Ammon's horn (tissue), 1 donor: ENCODE results near the gene STARD5.
"Not testable (repeated sequence)": the region's sequence is repeated elsewhere in the genome, so short reads cannot be mapped to it uniquely, and the experiment has no call there.

Experiments used
- DNase-seq: peaks from one replicate; pipeline ENCODE4 v3.0.0-alpha.2; 2016; ENCODE audit warnings: low spot score

Gene STARD5

GRCh38 chr15:81323944-81324881 is at the start of gene STARD5:
Gene STARD5 (minus strand): TSS chr15:81324141. CDS start chr15:81324099, 42 bp downstream.
- peak; percentile 98 for DNase-seq

DNA sequence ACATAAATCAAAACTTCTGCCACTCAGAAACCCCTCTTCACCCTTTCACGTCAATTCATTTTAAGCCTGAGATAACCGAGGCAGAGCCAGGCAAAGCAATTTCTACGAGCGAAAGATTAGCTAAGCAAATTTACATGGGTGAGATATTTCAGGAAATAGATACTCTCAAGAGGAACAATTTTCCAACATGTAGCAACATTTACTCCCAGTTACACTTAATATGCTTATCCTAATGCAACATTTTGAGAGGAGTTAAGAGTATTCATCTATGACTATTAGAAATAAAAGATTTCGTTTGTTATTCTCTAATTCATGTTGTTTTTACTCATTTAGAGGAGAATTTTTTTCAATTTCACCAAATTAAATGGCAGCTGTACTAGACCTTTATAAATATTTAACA is 49.2 kb upstream of the STARD5 start:
- no peak for DNase-seq

DNA sequence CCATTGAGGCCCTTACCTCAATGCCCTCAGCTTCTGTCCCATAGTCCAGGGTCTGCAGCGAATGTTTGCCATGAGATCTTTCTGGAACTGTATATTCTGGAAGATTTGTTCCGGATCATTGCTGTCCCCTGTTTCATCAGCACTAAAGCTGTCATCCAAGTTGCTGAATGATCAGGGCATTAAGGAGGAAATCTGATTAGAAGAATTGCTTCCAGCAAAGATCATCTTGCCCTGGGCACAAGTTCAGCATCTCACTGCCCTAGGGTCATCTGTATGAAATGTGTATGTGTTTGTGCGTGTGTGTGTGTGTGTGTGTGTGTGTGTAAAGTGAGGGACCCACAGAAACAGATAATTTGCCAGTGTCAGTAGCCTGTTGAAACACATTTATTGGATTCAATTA is 48.6 kb upstream of the STARD5 start:
- DNase-seq: no peak

GRCh38 chr15:81363718-81364500 is 40.0 kb upstream of the STARD5 start:
- DNase-seq: no peak

DNA sequence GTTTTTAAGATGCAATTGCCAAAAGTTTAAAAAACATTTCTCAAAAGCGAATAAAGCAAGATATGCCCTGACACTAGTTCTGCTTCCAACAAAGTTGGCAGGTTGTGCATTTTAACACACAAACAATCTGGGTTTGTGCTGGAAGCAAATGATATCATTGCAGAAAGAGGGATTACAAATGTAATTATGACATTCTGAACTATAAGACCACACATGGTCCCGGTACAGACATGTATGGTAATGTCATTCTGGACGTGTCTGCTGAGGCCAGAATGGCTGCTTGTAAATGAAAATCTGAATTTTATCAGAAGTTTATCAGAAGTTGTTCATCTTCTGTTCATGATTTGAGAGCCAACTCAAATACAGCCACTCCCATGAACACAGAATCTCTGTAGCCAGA is 39.3 kb upstream of the STARD5 start:
- no peak for DNase-seq

DNA sequence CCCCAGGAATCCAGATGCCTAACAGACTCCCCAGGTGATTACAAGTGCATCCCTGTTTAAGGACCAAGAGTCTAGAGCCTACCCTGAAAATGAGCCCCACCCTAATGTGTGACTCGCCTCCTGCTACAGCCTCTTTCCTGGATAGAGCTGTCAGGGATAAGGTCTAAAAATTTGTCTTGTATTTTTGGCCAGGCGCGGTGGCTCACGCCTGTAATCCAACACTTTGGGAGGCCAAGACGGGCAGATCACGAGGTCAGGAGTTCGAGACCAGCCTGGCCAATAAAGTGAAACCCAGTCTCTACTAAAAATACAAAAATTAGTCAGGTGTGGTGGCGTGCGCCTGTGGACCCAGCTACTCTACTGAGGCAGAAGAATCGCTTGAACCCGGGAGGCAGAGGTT is 38.8 kb upstream of the STARD5 start:
- no peak for DNase-seq

DNA sequence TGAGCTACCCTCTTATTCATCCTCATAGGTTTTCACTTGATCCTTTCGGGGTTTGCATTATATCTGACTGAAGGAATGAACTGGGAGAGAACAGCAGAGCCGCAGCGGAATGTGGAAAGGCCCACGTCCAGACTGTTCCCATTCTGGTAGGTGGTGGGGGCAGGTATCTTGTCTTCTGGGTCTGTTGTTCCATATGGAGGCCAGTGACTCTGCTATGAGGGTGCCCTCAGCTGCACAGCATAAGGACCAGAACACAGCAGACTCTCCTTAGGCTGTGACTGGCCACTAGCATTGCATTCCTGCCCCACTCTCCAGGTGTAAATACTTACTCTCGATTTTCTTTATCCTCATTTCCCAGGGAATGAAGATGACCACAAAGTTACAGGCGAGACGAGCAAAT is 38.0 kb upstream of the STARD5 start:
- no peak for DNase-seq

DNA sequence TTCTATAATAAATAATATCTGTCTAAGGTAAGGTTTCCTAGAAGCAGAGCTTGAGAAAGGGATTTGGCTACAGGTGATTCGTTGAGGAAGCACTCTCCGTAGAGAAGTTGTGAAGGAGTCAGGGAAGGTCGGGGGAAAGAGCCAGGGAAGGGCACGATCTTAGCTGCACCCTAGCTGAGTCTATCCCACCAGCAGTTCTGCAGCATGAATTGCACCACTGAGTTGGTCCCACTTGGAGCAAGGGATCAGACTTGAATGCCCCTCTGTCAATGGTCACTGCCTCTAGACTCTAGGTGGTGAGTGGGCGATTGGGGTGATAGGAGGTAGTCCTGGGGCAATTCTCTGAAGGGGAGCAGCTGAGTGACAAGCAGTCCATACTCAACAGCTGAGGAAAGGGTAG is 36.5 kb upstream of the STARD5 start:
- DNase-seq: no peak

GRCh38 chr15:81358248-81358647 is 34.3 kb upstream of the STARD5 start:
- no peak for DNase-seq

- no peak for DNase-seq
Observed at GRCh38 chr15:81357180-81357686, 33.3 kb upstream of the STARD5 start.

DNA sequence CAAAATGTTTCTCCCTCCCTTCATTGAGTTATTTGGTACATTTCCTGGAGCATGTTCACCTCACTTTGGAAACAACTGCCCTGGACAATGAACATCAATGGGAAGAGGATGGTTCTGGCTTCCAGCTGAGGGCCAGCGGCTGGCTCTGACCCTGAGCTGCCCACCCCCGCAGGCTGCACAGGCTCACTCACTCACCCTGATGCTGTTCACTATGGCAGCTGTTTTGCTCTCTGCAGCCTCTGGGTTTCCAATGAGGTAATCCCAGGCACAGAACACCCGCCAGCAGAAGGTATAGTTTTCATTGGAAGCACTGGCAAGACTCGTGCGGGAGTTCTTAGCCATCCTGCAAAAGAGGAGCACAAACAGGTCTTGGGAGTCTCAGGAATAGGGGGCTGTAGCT is 32.3 kb upstream of the STARD5 start:
- DNase-seq: no peak

DNA sequence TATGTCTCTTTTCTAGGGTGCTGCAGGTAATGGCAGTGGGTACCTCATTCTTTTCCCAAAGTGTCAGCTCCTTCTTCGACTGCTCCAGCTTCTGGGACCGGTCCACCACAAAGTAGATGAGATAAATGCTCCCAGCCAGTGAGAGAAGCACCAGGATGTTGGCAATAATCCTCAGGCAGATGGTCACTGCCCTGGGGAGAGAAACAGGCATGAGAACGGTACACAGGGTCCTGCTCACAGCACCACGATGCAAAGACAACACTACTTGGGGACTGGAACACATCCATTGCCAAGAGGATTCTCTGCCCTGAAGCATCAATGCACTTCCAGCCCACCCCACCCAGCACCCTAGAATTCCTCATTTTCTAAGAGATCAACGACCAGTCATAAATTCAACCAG is 27.7 kb upstream of the STARD5 start:
- no peak for DNase-seq

DNA sequence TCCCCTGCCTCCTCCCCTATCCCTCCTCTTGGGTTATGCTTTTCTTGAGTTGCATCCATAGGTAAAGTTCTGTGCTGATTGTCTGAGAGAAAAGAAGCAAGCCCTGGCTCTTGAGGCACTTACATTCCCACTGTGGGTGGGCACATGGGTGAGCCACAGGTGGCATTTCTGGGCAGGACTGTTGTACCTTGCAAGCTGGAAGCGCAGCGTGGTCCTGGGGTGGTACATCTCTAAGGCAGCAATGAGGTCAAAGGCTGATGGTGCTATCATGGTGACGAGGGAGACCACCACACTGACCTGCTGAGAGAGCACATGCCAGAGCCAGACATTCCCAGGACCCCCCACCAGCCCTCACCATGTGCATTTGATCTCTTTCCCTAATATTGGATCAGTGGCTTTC is 25.3 kb upstream of the STARD5 start:
- no peak for DNase-seq

GRCh38 chr15:81348691-81349090 is 24.8 kb upstream of the STARD5 start:
- DNase-seq: not testable (repeated sequence)

DNA sequence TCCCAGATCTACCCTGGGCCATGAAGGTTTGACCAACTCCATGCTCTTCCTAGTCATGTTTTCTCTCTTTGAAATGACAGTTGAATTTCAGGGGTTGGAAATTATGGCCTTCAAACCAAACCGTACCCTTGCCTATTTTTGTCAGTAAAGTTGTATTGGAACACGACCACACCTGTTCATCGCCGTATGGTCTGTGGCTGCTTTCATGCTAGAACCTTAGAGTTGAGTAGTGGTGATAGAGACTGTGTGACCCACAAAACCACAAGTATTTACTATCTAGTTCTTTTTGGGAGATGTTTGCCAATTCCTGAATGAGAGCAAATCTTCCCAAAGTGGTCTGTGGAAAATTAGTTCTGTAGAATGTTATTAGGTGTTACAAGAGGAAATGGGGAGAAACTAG is 24.0 kb upstream of the STARD5 start:
- no peak for DNase-seq

DNA sequence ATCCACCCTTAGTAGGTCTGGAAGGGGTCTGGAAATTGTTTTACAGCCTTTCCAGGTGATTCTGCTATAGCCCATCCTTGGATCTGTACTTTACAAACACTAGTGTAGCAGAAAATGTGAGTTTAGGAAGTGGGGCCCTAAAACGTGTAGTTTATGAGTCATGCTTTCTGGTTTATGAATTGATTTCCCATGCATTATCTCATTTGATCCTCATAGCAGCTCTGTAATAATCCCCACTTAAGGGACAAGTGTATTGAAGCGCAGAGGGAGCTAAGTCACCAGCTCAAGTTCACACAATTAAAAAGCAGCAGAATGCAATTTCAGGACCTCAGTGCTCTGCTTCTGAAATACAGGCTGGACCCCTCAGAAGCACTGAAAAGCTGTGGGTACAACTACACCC is 22.7 kb upstream of the STARD5 start:
- DNase-seq: no peak

DNA sequence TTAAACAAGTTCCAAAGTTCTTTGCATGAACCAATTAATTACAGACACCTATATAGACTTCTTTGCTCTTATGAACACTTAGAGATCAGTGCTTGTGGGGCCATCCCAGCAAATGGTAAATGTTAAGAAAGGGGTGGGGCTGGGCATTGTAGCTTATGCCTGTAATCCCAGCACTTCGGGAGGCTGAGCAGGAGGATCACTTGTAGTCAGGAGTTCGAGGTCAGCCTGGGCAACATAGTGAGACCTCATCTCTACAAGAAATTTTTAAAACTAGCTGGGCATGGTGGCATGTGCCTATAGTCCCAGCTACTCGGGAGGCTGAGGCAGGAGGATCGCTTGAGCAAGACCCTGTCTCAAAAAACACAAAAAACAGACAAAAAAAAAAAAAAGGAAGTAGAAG is 19.4 kb upstream of the STARD5 start:
- no peak for DNase-seq

DNA sequence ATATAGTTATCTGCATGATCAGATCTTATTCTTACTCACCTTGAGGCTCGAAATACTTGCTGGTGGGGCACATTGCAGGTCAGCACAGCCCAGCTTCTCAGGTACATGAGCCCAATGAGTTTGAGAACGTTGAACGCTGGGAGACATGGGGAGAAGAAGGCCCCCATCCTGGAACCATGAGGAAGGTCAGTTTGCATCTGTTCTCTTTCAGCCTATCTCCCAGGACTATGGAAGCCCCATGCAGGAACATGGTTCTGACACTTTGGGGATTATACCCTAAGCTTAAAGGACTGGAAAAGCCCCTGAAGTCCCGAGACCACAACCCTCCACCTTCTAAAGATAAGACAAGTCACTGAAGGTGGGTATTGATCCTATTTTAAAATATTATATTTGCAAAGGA is 17.4 kb upstream of the STARD5 start:
- DNase-seq: no peak

- no peak for DNase-seq
Observed at GRCh38 chr15:81339851-81340250, 15.9 kb upstream of the STARD5 start.

GRCh38 chr15:81339321-81339720 is 15.4 kb upstream of the STARD5 start:
- no peak for DNase-seq

GRCh38 chr15:81338170-81339007 is 14.4 kb upstream of the STARD5 start:
- DNase-seq: no peak

- no peak for DNase-seq
Observed at GRCh38 chr15:81337713-81338157, 13.8 kb upstream of the STARD5 start.
